ENCODE results near the gene VWF.

- TF ChIP-seq CTCF (conservative IDR thresholded peaks at IDR 0.05): no peak
- no peak for TF ChIP-seq EZH2 (IDR thresholded peaks at IDR 0.05; ENCODE audit: low read depth)
Measured at GRCh38 chr12:5915511-5915910, 209.0 kb downstream of the VWF start.

All from PC-9 (cell line).